Measurements from ENCODE around the gene TAF15. TPM values are rescaled to one million over a fixed set of nuclear protein-coding genes. Genes with fewer than 3 reads are reported as not detected.

Gene TAF15
- total RNA-seq, 1 experiment from 2014 or later = 202 TPM

- CTCF ChIA-PET = no interaction called here
- TF ChIP-seq CTCF (conservative IDR thresholded peaks at IDR 0.05) = no peak
- no peak for TF ChIP-seq EZH2 (IDR thresholded peaks at IDR 0.05; ENCODE audit: low read depth)
These were observed 47.3 kb downstream of the TAF15 start for GRCh38 chr17:35856603-35857002.

GRCh38 chr17:35864853-35865252 is 55.6 kb downstream of the TAF15 start:
- TF ChIP-seq EZH2 (IDR thresholded peaks at IDR 0.05; ENCODE audit: low read depth) = no peak
- no peak for TF ChIP-seq CTCF (conservative IDR thresholded peaks at IDR 0.05)
- DNase-seq = no peak
- H4K20me1 ChIP-seq (ENCODE audit: insufficient read depth) = no peaks in the 10 kb centered on the region
- intact Hi-C loops (cut with micrococcal nuclease; ENCODE audit: unreplicated experiment) = no loop called here
- no peak overlapping the region for H3K27ac ChIP-seq
- no peaks in the 10 kb centered on the region for H3K79me2 ChIP-seq (ENCODE audit: low read depth)
- H3F3A ChIP-seq (ENCODE audit: insufficient read depth, low read depth) = no peaks in the 10 kb centered on the region
- no peaks in the 10 kb centered on the region; the same call in 1 of the 2 replicates for H3K4me1 ChIP-seq (replicated peaks; ENCODE audit: insufficient read depth)
- H3K9me2 ChIP-seq (ENCODE audit: insufficient read depth) = no peaks in the 10 kb centered on the region
- no peak overlapping the region for H3K4me2 ChIP-seq
- ChIA-PET POLR2A (ENCODE audit: unreplicated experiment) (no interaction called here), CTCF (no interaction called here)
- no peak overlapping the region for H2AFZ ChIP-seq
- H3K27me3 ChIP-seq (ENCODE audit: insufficient read depth, low read depth) = no peaks in the 10 kb centered on the region
- no TSS peak for BruUV-seq (replicated peaks)
- H3K9me3 ChIP-seq (ENCODE audit: insufficient read depth, low read depth) = no peaks in the 10 kb centered on the region
- no peak overlapping the region for H3K4me3 ChIP-seq
- no peaks in the 10 kb centered on the region for H3K36me3 ChIP-seq (ENCODE audit: low read depth)

More at GRCh38 chr17:35856603-35857002, 47.3 kb downstream of the TAF15 start:
- no peaks in the 10 kb centered on the region for H3K36me3 ChIP-seq (ENCODE audit: low read depth)
- H3K9me3 ChIP-seq (ENCODE audit: insufficient read depth, low read depth) = no peaks in the 10 kb centered on the region
- H4K20me1 ChIP-seq (ENCODE audit: insufficient read depth) = no peaks in the 10 kb centered on the region
- no peaks in the 10 kb centered on the region for H3K4me1 ChIP-seq (replicated peaks; ENCODE audit: insufficient read depth)
- H3K27me3 ChIP-seq (ENCODE audit: insufficient read depth, low read depth) = no peaks in the 10 kb centered on the region
- intact Hi-C loops (cut with micrococcal nuclease; ENCODE audit: unreplicated experiment) = loop anchor here (10.0 kb wide), 1 partner anchor 88 kb away; the partner anchor contains the start of gene LYZL6
- H3K9me2 ChIP-seq (ENCODE audit: insufficient read depth) = no peaks in the 10 kb centered on the region
- no peak overlapping the region for H3K4me3 ChIP-seq
- H3K79me2 ChIP-seq (ENCODE audit: low read depth) = no peaks in the 10 kb centered on the region
- peaks cover 11% of the 10 kb centered on the region for H3F3A ChIP-seq (ENCODE audit: insufficient read depth, low read depth)
- no TSS peak for BruUV-seq (replicated peaks)
- POLR2A ChIA-PET (ENCODE audit: unreplicated experiment) = no interaction called here
- no peak overlapping the region for H3K27ac ChIP-seq
- no peak overlapping the region for H3K4me2 ChIP-seq
- H2AFZ ChIP-seq = no peak overlapping the region
- DNase-seq = no peak

- no peaks in the 10 kb centered on the region for H3K79me2 ChIP-seq (ENCODE audit: low read depth)
- H3K4me2 ChIP-seq = no peak overlapping the region
- H4K20me1 ChIP-seq (ENCODE audit: insufficient read depth) = no peaks in the 10 kb centered on the region
- BruUV-seq (replicated peaks) = no TSS peak
- no peak overlapping the region for H2AFZ ChIP-seq
- H3F3A ChIP-seq (ENCODE audit: insufficient read depth, low read depth) = no peaks in the 10 kb centered on the region
- no peaks in the 10 kb centered on the region for H3K36me3 ChIP-seq (ENCODE audit: low read depth)
- H3K27me3 ChIP-seq (ENCODE audit: insufficient read depth, low read depth) = no peaks in the 10 kb centered on the region
- no peak overlapping the region for H3K4me3 ChIP-seq
- CTCF ChIA-PET = interaction anchor here (0.6 kb wide), 1 partner anchor 332 kb away, joined by 3 read pairs; no protein-coding TSS in a partner anchor
- no peaks in the 10 kb centered on the region for H3K9me3 ChIP-seq (ENCODE audit: insufficient read depth, low read depth)
- H3K4me1 ChIP-seq (replicated peaks; ENCODE audit: insufficient read depth) = no peaks in the 10 kb centered on the region; the same call in 1 of the 2 replicates
- no peak for TF ChIP-seq CTCF (conservative IDR thresholded peaks at IDR 0.05)
- no peak for TF ChIP-seq EZH2 (IDR thresholded peaks at IDR 0.05; ENCODE audit: low read depth)
- POLR2A ChIA-PET (ENCODE audit: unreplicated experiment) = no interaction called here
- no peaks in the 10 kb centered on the region for H3K9me2 ChIP-seq (ENCODE audit: insufficient read depth)
- intact Hi-C loops (cut with micrococcal nuclease; ENCODE audit: unreplicated experiment) = no loop called here
- H3K27ac ChIP-seq = no peak overlapping the region
- no peak for DNase-seq
These were observed 56.4 kb downstream of the TAF15 start for GRCh38 chr17:35865412-35866340.

All from PC-9 (cell line).